ENCODE data around the gene C16orf86.

Gene C16orf86

DNA sequence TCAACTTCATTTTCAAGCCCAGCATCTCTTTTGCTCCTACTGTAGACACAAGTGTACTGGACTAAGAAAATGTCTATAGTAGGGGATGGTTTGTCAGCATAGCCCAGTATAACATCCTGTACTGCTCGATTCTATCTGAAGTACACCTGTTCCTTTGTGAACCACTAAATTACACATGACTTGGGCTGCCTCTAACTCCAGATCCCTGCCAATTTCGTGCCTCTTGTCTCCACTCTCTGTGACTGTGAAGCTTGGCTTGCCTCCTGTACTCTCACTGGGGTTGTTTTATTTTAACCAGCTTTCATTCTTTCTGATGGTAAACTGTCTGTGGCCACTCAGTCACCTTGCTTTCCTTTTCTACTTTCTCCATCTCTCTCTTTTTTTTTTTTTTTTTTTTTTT, 28.0 kb downstream of the C16orf86 start:
- no peak for DNase-seq (ENCODE audit: low read depth)

DNA sequence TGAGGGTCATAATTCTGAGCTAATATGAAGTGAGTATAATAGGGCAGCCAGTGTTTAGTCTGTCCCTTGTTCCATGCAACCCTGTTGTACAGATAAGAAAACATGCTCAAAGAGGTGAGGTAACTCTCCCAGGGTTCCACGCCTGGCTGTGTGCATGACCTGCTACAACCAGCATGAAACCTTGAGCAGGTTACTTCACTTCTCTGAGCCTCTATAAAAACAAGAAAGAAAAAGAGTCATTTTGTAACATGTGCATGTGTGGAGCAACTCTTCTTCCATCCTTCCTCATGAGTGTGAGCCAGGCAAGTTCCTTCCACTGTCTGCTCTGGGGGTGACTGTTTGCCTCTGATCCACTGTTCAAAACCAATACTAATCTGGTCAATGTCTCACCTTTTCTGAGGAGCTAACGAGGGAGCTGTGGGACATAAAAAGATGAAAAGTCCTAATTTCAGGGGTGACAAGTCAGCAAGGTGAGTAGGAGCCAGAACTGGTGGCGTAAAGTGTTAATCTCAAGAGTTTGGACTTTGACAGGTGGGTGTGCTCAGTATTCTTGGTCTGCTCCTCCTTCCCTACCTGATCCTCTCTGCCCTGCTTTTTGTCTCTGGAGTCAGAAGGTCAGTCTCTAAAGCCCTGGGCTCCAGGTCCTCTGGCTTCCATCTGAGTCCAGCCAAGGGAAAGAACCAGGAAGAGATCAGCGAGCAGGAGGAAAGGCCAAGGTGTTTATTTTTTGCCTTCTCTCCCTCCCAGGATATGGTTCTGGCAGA, 31.0 kb downstream of the C16orf86 start:
- no peak for DNase-seq (ENCODE audit: low read depth)

DNA sequence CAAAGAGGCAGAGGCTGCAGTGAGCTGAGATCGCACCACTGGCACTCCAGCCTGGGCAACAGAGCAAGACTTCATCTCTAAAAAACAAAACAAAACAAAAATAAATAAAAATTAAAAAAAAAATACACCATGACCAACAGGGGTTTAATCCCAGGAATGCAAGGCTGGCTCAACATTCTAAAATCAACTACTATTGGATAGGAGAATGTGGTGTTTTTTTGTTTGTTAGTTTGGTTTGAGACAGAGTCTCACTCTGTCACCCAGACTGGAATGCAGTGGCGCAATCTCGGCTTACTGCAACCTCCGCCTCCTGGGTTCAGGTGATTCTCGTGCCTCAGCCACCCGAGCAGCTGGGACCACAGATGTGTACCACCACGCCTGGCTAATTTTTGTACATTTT, 32.7 kb downstream of the C16orf86 start:
- DNase-seq (ENCODE audit: low read depth), result no peak

- DNase-seq (ENCODE audit: low read depth), result no peak
Observed at GRCh38 chr16:67701420-67701819, 34.8 kb downstream of the C16orf86 start.

DNA sequence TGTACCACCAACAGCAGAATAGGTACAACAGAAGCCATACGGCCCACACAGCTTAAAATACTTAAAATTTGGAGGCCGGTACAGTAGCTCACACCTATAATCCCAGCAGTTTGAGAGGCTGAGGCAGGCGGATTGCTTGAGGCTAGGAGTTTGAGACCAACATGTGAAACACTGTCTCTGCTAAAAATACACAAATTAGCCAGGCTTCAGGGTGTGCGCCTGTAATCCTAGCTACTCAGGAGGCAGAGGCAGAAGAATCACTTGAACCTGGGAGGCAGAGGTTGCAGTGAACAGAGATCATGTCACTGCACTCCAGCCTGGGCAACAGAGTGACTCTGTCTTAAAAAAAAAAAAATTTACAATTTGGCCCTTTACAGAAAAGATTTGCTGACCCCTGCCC, 35.5 kb downstream of the C16orf86 start:
- DNase-seq (ENCODE audit: low read depth), result no peak

- no peak for DNase-seq (ENCODE audit: low read depth)
Observed at GRCh38 chr16:67703626-67704025, 37.0 kb downstream of the C16orf86 start.

- no peak for DNase-seq (ENCODE audit: low read depth)
Observed at GRCh38 chr16:67704110-67704509, 37.5 kb downstream of the C16orf86 start.

GRCh38 chr16:67707210-67707609, 40.6 kb downstream of the C16orf86 start:
- DNase-seq (ENCODE audit: low read depth), result no peak

GRCh38 chr16:67707790-67708189, 41.2 kb downstream of the C16orf86 start:
- DNase-seq (ENCODE audit: low read depth), result no peak

- no peak for DNase-seq (ENCODE audit: low read depth)
Observed at GRCh38 chr16:67708368-67708771, 41.8 kb downstream of the C16orf86 start.

DNA sequence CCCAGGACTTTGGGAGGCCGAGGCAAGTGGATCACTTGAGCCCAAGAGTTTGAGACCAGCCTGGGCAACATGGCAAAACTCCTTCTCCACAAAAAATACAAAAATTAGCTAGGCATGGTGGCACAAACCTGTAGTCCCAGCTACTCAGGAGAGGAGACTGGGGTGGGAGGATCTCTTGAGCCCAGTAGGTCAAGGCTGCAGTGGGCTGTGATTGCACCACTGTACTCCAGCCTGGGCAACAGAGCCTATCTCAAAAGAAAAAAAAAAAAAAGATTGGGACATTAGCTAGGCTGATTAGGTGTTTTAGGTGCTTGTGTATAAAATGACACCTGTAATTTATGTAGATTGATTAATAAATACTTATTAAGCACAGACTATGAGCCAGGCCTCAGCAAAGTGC, 42.4 kb downstream of the C16orf86 start:
- no peak for DNase-seq (ENCODE audit: low read depth)

DNA sequence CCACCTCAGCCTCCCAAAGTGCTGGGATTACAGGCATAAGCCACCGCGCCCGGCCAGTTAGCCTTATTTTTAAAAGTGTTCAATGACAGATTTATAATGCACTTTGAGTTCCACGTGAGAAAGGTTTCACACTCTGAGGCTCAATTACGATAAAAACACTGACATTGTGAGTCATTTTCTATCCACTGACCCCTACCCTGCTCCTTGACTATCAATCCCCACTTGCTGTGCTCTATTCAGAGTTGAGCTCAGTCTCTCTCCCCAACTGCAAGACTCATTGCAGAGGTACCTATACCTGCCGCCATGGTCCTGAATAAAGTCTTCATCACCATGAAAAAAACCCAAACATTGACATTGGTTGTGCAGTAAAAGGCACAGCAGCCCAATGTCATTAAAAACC, 44.0 kb downstream of the C16orf86 start:
- DNase-seq (ENCODE audit: low read depth), result no peak

DNA sequence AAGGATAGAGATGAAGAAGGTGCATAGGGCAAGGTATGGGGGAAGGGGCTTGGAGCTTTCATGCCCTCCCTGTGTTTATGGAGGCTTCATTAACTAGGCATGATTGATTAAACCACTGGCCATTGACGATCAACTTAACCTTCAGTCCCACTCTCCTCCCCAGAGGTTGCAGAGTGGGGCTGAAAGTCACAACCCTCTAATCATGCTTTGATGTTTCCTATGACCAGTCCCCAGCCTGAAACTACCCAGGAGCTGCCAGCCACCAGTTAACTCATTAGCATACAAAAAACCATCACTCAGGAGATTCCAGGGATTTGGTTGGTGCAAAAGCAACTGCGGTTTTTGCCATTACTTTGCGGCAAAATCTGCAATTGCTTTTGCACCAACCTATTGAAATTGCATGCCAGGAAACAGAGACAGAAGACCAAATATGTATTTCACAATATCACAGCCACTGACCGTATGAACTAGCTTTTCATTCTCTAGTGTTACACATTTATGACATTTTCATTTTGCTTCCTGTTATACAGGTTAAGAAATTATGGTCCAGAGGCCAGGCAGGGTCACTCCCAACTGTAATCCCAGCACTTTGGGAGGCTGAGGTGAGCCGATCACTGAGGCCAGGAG, 47.1 kb downstream of the C16orf86 start:
- DNase-seq (ENCODE audit: low read depth), result no peak

DNA sequence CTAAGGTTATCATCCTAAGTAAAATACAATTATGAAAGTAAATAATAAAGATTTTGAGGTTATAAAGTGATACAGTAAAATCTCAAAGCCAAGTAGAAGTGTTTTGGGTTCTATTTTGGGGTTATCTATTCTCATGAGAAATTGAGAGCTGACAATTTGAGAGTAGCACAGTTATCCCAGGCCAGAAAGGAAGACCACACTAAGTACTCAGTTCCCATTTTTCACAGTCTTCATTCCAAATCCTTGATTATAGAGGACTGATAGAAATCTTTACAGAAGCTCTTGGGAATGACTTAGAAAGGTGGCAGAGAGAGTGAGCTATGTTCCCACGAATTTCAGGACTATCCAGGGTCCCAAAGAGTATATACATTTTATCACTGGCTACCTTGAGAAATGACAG, 47.9 kb downstream of the C16orf86 start:
- no peak for DNase-seq (ENCODE audit: low read depth)

DNA sequence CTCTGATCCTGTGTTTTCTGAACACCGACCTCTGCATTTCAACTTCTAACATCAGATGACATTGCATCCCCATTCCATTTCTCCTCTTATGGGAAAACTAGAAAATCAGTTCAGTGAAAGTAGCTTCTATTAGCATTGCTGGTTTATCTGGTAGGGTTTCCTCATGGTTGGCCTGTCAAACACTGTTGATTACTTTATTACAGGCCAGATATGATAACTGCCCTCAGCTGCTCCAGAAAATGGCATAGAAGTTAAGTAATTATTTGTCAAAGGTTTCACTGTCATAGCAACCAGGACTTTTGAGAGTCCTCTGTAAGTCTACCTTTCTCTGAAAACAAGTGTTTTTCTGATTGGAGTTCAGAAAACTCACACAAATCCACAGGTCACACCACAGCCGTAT, 49.5 kb downstream of the C16orf86 start:
- no peak for DNase-seq (ENCODE audit: low read depth)

Data from activated T-helper 1 cell treated with Interleukin-2 at 50 U/mL for 16 hours (primary cell).